Measurements from ENCODE around the gene ADAMTSL5. TPM values are rescaled to one million over a fixed set of nuclear protein-coding genes. Genes with fewer than 3 reads are reported as not detected.

ADAMTSL5 gene
- total RNA-seq, 2 experiments from 2014 or later, result 0.34 TPM; not detected in 1

- Histone ChIP-seq H3K9me2 (ENCODE audit: insufficient read depth, low read length) (no peaks in the 10 kb centered on the region), H3K4me1 (ENCODE audit: insufficient read depth, low read length, poor library complexity, severe bottlenecking) (peaks cover 29% of the 10 kb centered on the region), H4K20me1 (ENCODE audit: insufficient read depth, low read length) (peaks cover 7% of the 10 kb centered on the region; the same call in 1 of the 2 replicates), H3K36me3 (ENCODE audit: insufficient read depth, low read length) (peaks cover 21% of the 10 kb centered on the region), H2AFZ (ENCODE audit: low read length) (no peak overlapping the region), H3K27ac (ENCODE audit: low read depth, low read length, poor library complexity, severe bottlenecking) (no peak overlapping the region), H3K79me2 (ENCODE audit: insufficient read depth, low read depth, low read length) (peaks cover 17% of the 10 kb centered on the region), H3K4me3 (ENCODE audit: low read depth, low read length, poor library complexity, severe bottlenecking) (no peak overlapping the region), H3K9me3 (ENCODE audit: low read length) (no peaks in the 10 kb centered on the region), H3K4me2 (ENCODE audit: low read length) (no peak overlapping the region)
- BruUV-seq (replicated peaks), result no TSS peak
- no peak for DNase-seq (ENCODE audit: low spot score)
- TF ChIP-seq EZH2phosphoT487 (IDR thresholded peaks at IDR 0.05; ENCODE audit: borderline replicate concordance, low read depth, low read length) (no peak), CTCF (conservative IDR thresholded peaks at IDR 0.05; ENCODE audit: low read length) (no peak)
- ChIA-PET CTCF (ENCODE audit: unreplicated experiment) (no interaction called here), POLR2A (no interaction called here)
- intact Hi-C loops (cut with micrococcal nuclease; ENCODE audit: unreplicated experiment), result no loop called here
These were observed 38.0 kb downstream of the ADAMTSL5 start for GRCh38 chr19:1474765-1475351.

- Histone ChIP-seq H3K36me3 (ENCODE audit: insufficient read depth, low read length) (peaks cover 21% of the 10 kb centered on the region), H3K9me2 (ENCODE audit: insufficient read depth, low read length) (no peaks in the 10 kb centered on the region), H2AFZ (ENCODE audit: low read length) (no peak overlapping the region), H4K20me1 (ENCODE audit: insufficient read depth, low read length) (peaks cover 7% of the 10 kb centered on the region; the same call in 1 of the 2 replicates), H3K9me3 (ENCODE audit: low read length) (no peaks in the 10 kb centered on the region), H3K79me2 (ENCODE audit: insufficient read depth, low read depth, low read length) (peaks cover 17% of the 10 kb centered on the region), H3K27ac (ENCODE audit: low read depth, low read length, poor library complexity, severe bottlenecking) (no peak overlapping the region), H3K4me3 (ENCODE audit: low read depth, low read length, poor library complexity, severe bottlenecking) (no peak overlapping the region), H3K4me1 (ENCODE audit: insufficient read depth, low read length, poor library complexity, severe bottlenecking) (peaks cover 25% of the 10 kb centered on the region), H3K4me2 (ENCODE audit: low read length) (no peak overlapping the region)
- no TSS peak for BruUV-seq (replicated peaks)
- TF ChIP-seq EZH2phosphoT487 (IDR thresholded peaks at IDR 0.05; ENCODE audit: borderline replicate concordance, low read depth, low read length) (no peak), CTCF (conservative IDR thresholded peaks at IDR 0.05; ENCODE audit: low read length) (no peak)
- DNase-seq (ENCODE audit: low spot score), result no peak
- POLR2A ChIA-PET, result no interaction called here
- CTCF ChIA-PET (ENCODE audit: unreplicated experiment), result no interaction called here
- intact Hi-C loops (cut with micrococcal nuclease; ENCODE audit: unreplicated experiment), result no loop called here
These were observed 38.6 kb downstream of the ADAMTSL5 start for GRCh38 chr19:1474011-1474764.
